Measurements from ENCODE around the gene SPATA17.

GRCh38 chr1:217627431-217627830 lies 3.7 kb upstream of the SPATA17 start:
- no peak for TF ChIP-seq CTCF (CRISPR knock-in tag; IDR thresholded peaks at IDR 0.05)
- TF ChIP-seq MXD1 (CRISPR knock-in tag; IDR thresholded peaks at IDR 0.05): no peak
- no peak for TF ChIP-seq ZNF34 (CRISPR knock-in tag; IDR thresholded peaks at IDR 0.05; ENCODE audit: borderline replicate concordance)
- no peak for TF ChIP-seq ZZZ3 (CRISPR knock-in tag; IDR thresholded peaks at IDR 0.05; ENCODE audit: borderline replicate concordance)
- no peak for TF ChIP-seq ZBTB43 (CRISPR knock-in tag; conservative IDR thresholded peaks at IDR 0.05)
- TF ChIP-seq ZNF556 (CRISPR knock-in tag; IDR thresholded peaks at IDR 0.05; ENCODE audit: borderline replicate concordance): no peak
- no peak for TF ChIP-seq HNRNPL (IDR thresholded peaks at IDR 0.05; ENCODE audit: low read depth, low read length)
- TF ChIP-seq EP300 (IDR thresholded peaks at IDR 0.05; ENCODE audit: low read depth in 2 of 2, low read length in 2 of 2): no peak
- TF ChIP-seq EP300 (CRISPR knock-in tag; IDR thresholded peaks at IDR 0.05; ENCODE audit: borderline replicate concordance): no peak
- TF ChIP-seq ZXDC (CRISPR knock-in tag; IDR thresholded peaks at IDR 0.05): no peak

Data from HepG2 (cell line).